DOHH2 (cell line): ENCODE data around the gene DLG1.
"Not testable (repeated sequence)": the region's sequence is repeated elsewhere in the genome, so short reads cannot be mapped to it uniquely, and the experiment has no call there.

ENCODE experiments used
- H3F3A ChIP-seq: fragments of 200-600 bp; sonication (generic), shearing (Covaris generic); 2 replicates; pipeline ENCODE4 v1.6.0; 2016; ENCODE audit warnings: antibody characterized with exemption, mild to moderate bottlenecking; ENCODE audit not compliant: control insufficient read depth, insufficient read depth
- H3K27ac ChIP-seq: fragments of 200-600 bp; sonication (generic); 2 replicates; pipeline ENCODE4 v1.5.1; 2014; ENCODE audit warnings: low read depth, mild to moderate bottlenecking, low read length, moderate library complexity
- H3K27me3 ChIP-seq: fragments of 200-600 bp; sonication (generic); 2 replicates; pipeline ENCODE4 v1.6.1; 2014; ENCODE audit warnings: mild to moderate bottlenecking, low read length, mixed read lengths; ENCODE audit not compliant: control insufficient read depth
- H3K36me3 ChIP-seq: fragments of 200-600 bp; sonication (generic); 2 replicates; pipeline ENCODE4 v1.6.1; 2014; ENCODE audit warnings: mild to moderate bottlenecking, low read length, moderate library complexity, mixed read lengths; ENCODE audit not compliant: control insufficient read depth
- H3K4me1 ChIP-seq: fragments of 200-600 bp; sonication (generic); 2 replicates; pipeline ENCODE4 v1.6.1; 2014; ENCODE audit warnings: mild to moderate bottlenecking, low read length, mixed read lengths; ENCODE audit not compliant: control insufficient read depth
- H3K4me2 ChIP-seq: fragments of 200-600 bp; sonication (generic); 2 replicates; pipeline ENCODE4 v1.6.0; 2014; ENCODE audit warnings: mild to moderate bottlenecking, low read length, moderate library complexity
- H3K4me3 ChIP-seq: fragments of 200-600 bp; sonication (generic); 2 replicates; pipeline ENCODE4 v1.5.1; 2014; ENCODE audit warnings: mild to moderate bottlenecking, low read length, mixed read lengths
- H3K79me2 ChIP-seq: fragments of 200-600 bp; sonication (generic); 2 replicates; pipeline ENCODE4 v1.6.1; 2014; ENCODE audit warnings: mild to moderate bottlenecking, low read length, mixed read lengths; ENCODE audit not compliant: control insufficient read depth
- H3K9me2 ChIP-seq: fragments of 200-600 bp; sonication (generic); replicated peaks from 2 replicates; pipeline ENCODE4 v1.6.1; 2014; ENCODE audit warnings: mild to moderate bottlenecking, low read length, mixed read lengths; ENCODE audit not compliant: control insufficient read depth
- H3K9me3 ChIP-seq: fragments of 200-600 bp; sonication (generic); 2 replicates; pipeline ENCODE4 v1.6.1; 2014; ENCODE audit warnings: antibody characterized with exemption, low read length, mixed read lengths; ENCODE audit not compliant: control insufficient read depth, insufficient read depth
- H4K20me1 ChIP-seq: fragments of 200-600 bp; sonication (generic); 2 replicates; pipeline ENCODE4 v1.6.0; 2014; ENCODE audit warnings: low read depth, mild to moderate bottlenecking, antibody characterized with exemption, low read length, moderate library complexity; ENCODE audit not compliant: control insufficient read depth, insufficient read depth
- CTCF ChIP-seq: fragments of 200-600 bp; sonication (generic); IDR thresholded peaks from one replicate; pipeline ENCODE4 v1.5.1; 2014; ENCODE audit warnings: antibody characterized with exemption, mild to moderate bottlenecking, low read depth, low read length; ENCODE audit not compliant: poor library complexity, severe bottlenecking
- EZH2phosphoT487 ChIP-seq: fragments of 200-600 bp; sonication (generic); IDR thresholded peaks from 2 replicates; pipeline ENCODE4 v1.6.1; 2017; ENCODE audit warnings: borderline replicate concordance, mild to moderate bottlenecking, antibody characterized with exemption, low read length, moderate library complexity, mixed read lengths

DLG1 gene

GRCh38 chr3:197062446-197062845, 236.0 kb downstream of the DLG1 start:
- Histone ChIP-seq H3F3A (no peaks in the 10 kb centered on the region), H3K27ac (no peak overlapping the region), H3K79me2 (no peaks in the 10 kb centered on the region), H3K36me3 (peaks cover 51% of the 10 kb centered on the region), H3K4me3 (no peak overlapping the region), H3K4me2 (no peak overlapping the region), H4K20me1 (no peaks in the 10 kb centered on the region), H3K27me3 (no peaks in the 10 kb centered on the region), H3K9me3 (no peaks in the 10 kb centered on the region), H3K9me2 (no peaks in the 10 kb centered on the region), H3K4me1 (peaks cover 4% of the 10 kb centered on the region)
- TF ChIP-seq EZH2phosphoT487 (no peak), CTCF (no peak)

GRCh38 chr3:197051637-197052036, 246.8 kb downstream of the DLG1 start:
- H3K9me3 ChIP-seq, H3K9me2 ChIP-seq, H3K4me3 ChIP-seq, H3F3A ChIP-seq, H4K20me1 ChIP-seq, H3K4me1 ChIP-seq, H3K4me2 ChIP-seq, H3K27me3 ChIP-seq, H3K79me2 ChIP-seq, H3K27ac ChIP-seq: not testable (repeated sequence)
- peaks cover 20% of the 10 kb centered on the region for H3K36me3 ChIP-seq

- Histone ChIP-seq H3K9me2 (no peaks in the 10 kb centered on the region), H4K20me1 (no peaks in the 10 kb centered on the region), H3F3A (no peaks in the 10 kb centered on the region), H3K79me2 (no peaks in the 10 kb centered on the region), H3K36me3 (peaks cover 19% of the 10 kb centered on the region), H3K27ac (no peak overlapping the region), H3K4me2 (no peak overlapping the region), H3K4me1 (no peaks in the 10 kb centered on the region), H3K4me3 (no peak overlapping the region), H3K27me3 (no peaks in the 10 kb centered on the region), H3K9me3 (no peaks in the 10 kb centered on the region)
- no peak for TF ChIP-seq CTCF
- TF ChIP-seq EZH2phosphoT487 = no peak
Observed at GRCh38 chr3:197050511-197050910, 247.9 kb downstream of the DLG1 start.

- Histone ChIP-seq H3K4me2 (no peak overlapping the region), H3K9me2 (no peaks in the 10 kb centered on the region), H3K27ac (no peak overlapping the region), H3K36me3 (peaks cover 18% of the 10 kb centered on the region), H3K27me3 (no peaks in the 10 kb centered on the region; the same call in 1 of the 2 replicates), H3F3A (0 out of 2 replicates have a peak, but pooled peaks cover 2% of the 10 kb centered on the region), H3K4me3 (no peak overlapping the region), H3K4me1 (peaks cover 3% of the 10 kb centered on the region), H3K9me3 (no peaks in the 10 kb centered on the region), H4K20me1 (no peaks in the 10 kb centered on the region), H3K79me2 (no peaks in the 10 kb centered on the region)
- TF ChIP-seq EZH2phosphoT487 (no peak), CTCF (no peak)
Observed at GRCh38 chr3:197042539-197042938, 255.9 kb downstream of the DLG1 start.
